ENCODE results near the gene HS2ST1.

Gene HS2ST1

GRCh38 chr1:87127581-87127980, 213.1 kb downstream of the HS2ST1 start (continued):
- TF ChIP-seq TSHZ2 (CRISPR knock-in tag; IDR thresholded peaks at IDR 0.05) (no peak), ESRRG (CRISPR knock-in tag; IDR thresholded peaks at IDR 0.05) (no peak), ZNF70 (CRISPR knock-in tag; IDR thresholded peaks at IDR 0.05) (no peak), ZNF8 (CRISPR knock-in tag; IDR thresholded peaks at IDR 0.05) (no peak), PATZ1 (CRISPR knock-in tag; IDR thresholded peaks at IDR 0.05; ENCODE audit: borderline replicate concordance) (no peak)

GRCh38 chr1:87129038-87129437, 214.6 kb downstream of the HS2ST1 start:
- TF ChIP-seq ZFP3 (CRISPR knock-in tag; IDR thresholded peaks at IDR 0.05) (no peak), OSR1 (CRISPR knock-in tag; IDR thresholded peaks at IDR 0.05) (no peak), ZNF70 (CRISPR knock-in tag; IDR thresholded peaks at IDR 0.05) (no peak), CSRNP3 (CRISPR knock-in tag; IDR thresholded peaks at IDR 0.05) (no peak), CSDC2 (CRISPR knock-in tag; IDR thresholded peaks at IDR 0.05) (no peak), ZC3H10 (CRISPR knock-in tag; IDR thresholded peaks at IDR 0.05) (no peak), TSHZ2 (CRISPR knock-in tag; IDR thresholded peaks at IDR 0.05) (no peak), ARNTL (CRISPR knock-in tag; IDR thresholded peaks at IDR 0.05; ENCODE audit: borderline replicate concordance, low read depth) (no peak), ISL1 (CRISPR knock-in tag; IDR thresholded peaks at IDR 0.05) (no peak), TCF4 (CRISPR knock-in tag; IDR thresholded peaks at IDR 0.05; ENCODE audit: borderline replicate concordance) (no peak), BACH2 (CRISPR knock-in tag; IDR thresholded peaks at IDR 0.05; ENCODE audit: borderline replicate concordance) (no peak), CREB5 (CRISPR knock-in tag; IDR thresholded peaks at IDR 0.05; ENCODE audit: low read depth) (no peak)
- no peak for ATAC-seq

GRCh38 chr1:87129606-87130005, 215.2 kb downstream of the HS2ST1 start:
- ATAC-seq = no peak
- TF ChIP-seq PPARA (CRISPR knock-in tag; IDR thresholded peaks at IDR 0.05; ENCODE audit: borderline replicate concordance) (no peak), ZNF70 (CRISPR knock-in tag; IDR thresholded peaks at IDR 0.05) (no peak), ZFP3 (CRISPR knock-in tag; IDR thresholded peaks at IDR 0.05) (no peak), ZFP30 (CRISPR knock-in tag; IDR thresholded peaks at IDR 0.05) (no peak), SNAI2 (CRISPR knock-in tag; IDR thresholded peaks at IDR 0.05) (no peak), BACH2 (CRISPR knock-in tag; IDR thresholded peaks at IDR 0.05; ENCODE audit: borderline replicate concordance) (no peak), ZNF8 (CRISPR knock-in tag; IDR thresholded peaks at IDR 0.05) (no peak), POU6F1 (CRISPR knock-in tag; IDR thresholded peaks at IDR 0.05; ENCODE audit: borderline replicate concordance, low read depth) (no peak), OSR1 (CRISPR knock-in tag; IDR thresholded peaks at IDR 0.05) (no peak), TCF4 (CRISPR knock-in tag; IDR thresholded peaks at IDR 0.05; ENCODE audit: borderline replicate concordance) (no peak), CREB5 (CRISPR knock-in tag; IDR thresholded peaks at IDR 0.05; ENCODE audit: low read depth) (no peak), ZC3H10 (CRISPR knock-in tag; IDR thresholded peaks at IDR 0.05) (no peak), PATZ1 (CRISPR knock-in tag; IDR thresholded peaks at IDR 0.05; ENCODE audit: borderline replicate concordance) (no peak), GLIS3 (CRISPR knock-in tag; IDR thresholded peaks at IDR 0.05) (no peak), ISL1 (CRISPR knock-in tag; IDR thresholded peaks at IDR 0.05) (no peak)

Measured in SK-N-SH treated with all-trans-retinoic acid at 6 μM for 48 hours (cell line).